ENCODE measurements around the gene PTCSC3.

Gene PTCSC3

DNA sequence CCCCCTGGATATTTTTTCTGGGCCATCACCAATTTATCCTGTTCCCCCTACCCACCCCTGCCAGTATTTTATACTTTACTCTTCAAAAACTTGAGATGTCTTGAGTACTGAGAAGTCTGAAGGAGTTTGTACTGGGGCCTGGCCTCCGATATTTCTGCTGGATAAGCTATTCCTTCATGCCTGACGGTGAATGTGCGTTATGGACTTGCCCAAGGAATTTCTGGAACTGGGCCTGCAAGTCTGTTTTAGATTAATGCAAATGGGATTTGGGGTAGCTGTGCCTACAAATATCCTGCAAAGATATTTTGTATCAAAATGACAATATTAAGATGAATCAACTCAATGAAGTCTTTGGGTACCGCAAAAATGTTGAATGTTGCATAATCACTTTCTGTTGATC is at the start of gene PTCSC3:
TSS of gene PTCSC3 (minus strand) at position 199 of the 400 bp plus-strand sequence.
- Histone ChIP-seq H3K27me3 (ENCODE audit: insufficient read depth, low read depth, severe bottlenecking) (peaks cover 71% of the 10 kb centered on the region), H3K9me3 (ENCODE audit: severe bottlenecking) (no peaks in the 10 kb centered on the region), H3K27ac (no peak within 1 kb of the TSS), H3K4me3 (ENCODE audit: low read depth, low read length) (no peak within 1 kb of the TSS), H3K36me3 (no peaks in the 10 kb centered on the region)
- no peak for DNase-seq
- TF ChIP-seq, protein P1, sequence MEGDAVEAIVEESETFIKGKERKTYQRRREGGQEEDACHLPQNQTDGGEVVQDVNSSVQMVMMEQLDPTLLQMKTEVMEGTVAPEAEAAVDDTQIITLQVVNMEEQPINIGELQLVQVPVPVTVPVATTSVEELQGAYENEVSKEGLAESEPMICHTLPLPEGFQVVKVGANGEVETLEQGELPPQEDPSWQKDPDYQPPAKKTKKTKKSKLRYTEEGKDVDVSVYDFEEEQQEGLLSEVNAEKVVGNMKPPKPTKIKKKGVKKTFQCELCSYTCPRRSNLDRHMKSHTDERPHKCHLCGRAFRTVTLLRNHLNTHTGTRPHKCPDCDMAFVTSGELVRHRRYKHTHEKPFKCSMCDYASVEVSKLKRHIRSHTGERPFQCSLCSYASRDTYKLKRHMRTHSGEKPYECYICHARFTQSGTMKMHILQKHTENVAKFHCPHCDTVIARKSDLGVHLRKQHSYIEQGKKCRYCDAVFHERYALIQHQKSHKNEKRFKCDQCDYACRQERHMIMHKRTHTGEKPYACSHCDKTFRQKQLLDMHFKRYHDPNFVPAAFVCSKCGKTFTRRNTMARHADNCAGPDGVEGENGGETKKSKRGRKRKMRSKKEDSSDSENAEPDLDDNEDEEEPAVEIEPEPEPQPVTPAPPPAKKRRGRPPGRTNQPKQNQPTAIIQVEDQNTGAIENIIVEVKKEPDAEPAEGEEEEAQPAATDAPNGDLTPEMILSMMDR (IDR thresholded peaks at IDR 0.05; ENCODE audit: low read depth, low read length), result no peak

DNA sequence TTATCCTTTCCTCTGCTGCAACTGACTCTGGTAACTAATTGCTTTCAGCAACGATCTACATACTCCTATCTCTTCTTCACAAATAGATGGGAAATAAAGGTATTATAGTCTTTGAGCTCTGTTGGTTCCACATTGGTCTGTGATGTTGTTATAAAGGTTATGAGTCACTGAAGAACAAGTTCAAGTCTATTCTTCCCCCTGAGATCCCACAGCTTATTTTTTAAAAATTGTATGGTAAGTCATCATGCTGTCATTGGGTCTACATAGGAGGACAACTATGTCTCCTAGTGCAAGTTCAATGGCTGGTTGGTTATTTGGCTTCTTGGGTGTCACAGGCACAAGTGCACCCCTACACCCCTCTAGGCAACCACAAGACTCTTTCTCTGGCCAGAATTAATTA is 49.6 kb upstream of the PTCSC3 start:
- Histone ChIP-seq H3K27me3 (ENCODE audit: insufficient read depth, low read depth, severe bottlenecking) (peaks cover 78% of the 10 kb centered on the region), H3K36me3 (no peaks in the 10 kb centered on the region), H3K9me3 (ENCODE audit: severe bottlenecking) (no peaks in the 10 kb centered on the region), H3K4me3 (ENCODE audit: low read depth, low read length) (no peak overlapping the region), H3K27ac (no peak overlapping the region)
- DNase-seq, result no peak
- TF ChIP-seq, protein P1 (IDR thresholded peaks at IDR 0.05; ENCODE audit: low read depth, low read length), result no peak

DNA sequence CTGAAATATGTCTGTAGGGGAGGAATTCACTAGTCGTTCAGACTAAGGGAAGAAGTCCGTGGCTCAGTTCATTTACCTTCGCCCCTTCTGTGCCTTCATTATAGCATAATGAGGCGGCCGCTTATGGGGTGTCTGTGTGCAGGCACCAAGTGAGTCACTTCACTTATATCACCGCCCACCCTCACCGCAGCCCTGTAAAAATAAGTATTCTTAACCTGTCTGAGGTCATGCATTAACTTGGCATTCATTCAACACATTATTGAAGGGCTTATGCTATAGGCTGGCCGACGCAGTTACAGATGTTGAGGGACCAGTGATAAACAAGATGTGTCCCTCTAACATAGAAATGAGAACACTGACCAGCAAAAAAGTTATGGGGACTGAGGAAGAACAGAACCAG is 47.7 kb upstream of the PTCSC3 start:
- no peaks in the 10 kb centered on the region for H3K36me3 ChIP-seq
- no peak for DNase-seq
- no peaks in the 10 kb centered on the region for H3K9me3 ChIP-seq (ENCODE audit: severe bottlenecking)
- H3K27me3 ChIP-seq (ENCODE audit: insufficient read depth, low read depth, severe bottlenecking), result peaks cover 83% of the 10 kb centered on the region
- TF ChIP-seq, protein P1 (IDR thresholded peaks at IDR 0.05; ENCODE audit: low read depth, low read length), result no peak
- no peak overlapping the region for H3K27ac ChIP-seq
- H3K4me3 ChIP-seq (ENCODE audit: low read depth, low read length), result no peak overlapping the region

DNA sequence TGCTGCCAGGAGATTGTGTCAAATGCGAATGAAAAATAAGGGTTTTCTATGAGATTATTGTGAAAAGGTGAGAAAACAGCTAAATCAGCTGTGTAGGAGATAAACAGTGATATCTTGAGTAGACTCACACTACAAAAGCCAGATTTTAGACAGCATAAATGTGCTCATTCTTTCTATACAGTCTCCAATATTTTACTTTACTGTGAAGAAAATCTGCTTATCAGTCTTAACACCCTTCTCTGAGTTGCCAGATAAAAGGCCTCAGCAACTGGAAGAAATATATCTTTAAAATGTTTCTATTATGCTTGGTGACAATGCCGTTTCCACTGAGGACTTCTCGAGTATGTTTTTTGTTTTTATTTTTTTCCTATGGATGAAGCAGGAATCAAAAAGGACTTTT is 47.0 kb upstream of the PTCSC3 start:
- H3K9me3 ChIP-seq (ENCODE audit: severe bottlenecking), result no peaks in the 10 kb centered on the region
- H3K36me3 ChIP-seq, result no peaks in the 10 kb centered on the region
- peaks cover 89% of the 10 kb centered on the region for H3K27me3 ChIP-seq (ENCODE audit: insufficient read depth, low read depth, severe bottlenecking)
- TF ChIP-seq, protein P1 (IDR thresholded peaks at IDR 0.05; ENCODE audit: low read depth, low read length), result no peak
- no peak for DNase-seq
- H3K27ac ChIP-seq, result no peak overlapping the region
- no peak overlapping the region for H3K4me3 ChIP-seq (ENCODE audit: low read depth, low read length)

DNA sequence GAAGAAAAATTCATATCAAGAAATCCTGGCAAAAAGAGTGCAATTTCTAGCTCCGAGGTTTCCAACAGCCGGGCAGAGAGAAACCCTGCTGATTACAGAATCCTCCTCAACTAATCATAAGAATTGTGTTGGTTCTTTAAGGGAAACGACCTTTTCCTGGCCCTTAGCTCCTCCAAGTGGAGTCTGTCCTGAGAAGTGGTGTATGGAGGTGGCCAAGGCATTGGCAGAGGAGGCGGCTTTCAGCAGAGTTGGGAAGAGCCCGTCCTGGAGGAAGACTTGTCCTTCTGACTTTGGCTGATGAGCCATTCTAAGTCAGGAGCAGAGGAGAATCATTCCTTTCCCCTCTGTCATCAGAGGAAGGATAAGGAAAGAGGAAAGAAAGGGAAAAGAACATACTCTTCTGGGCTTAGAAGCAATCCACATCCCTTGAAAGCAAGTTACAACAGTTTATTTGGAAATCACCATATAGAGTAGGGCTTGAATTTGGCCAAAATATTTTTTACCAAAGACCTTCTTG is 46.5 kb upstream of the PTCSC3 start:
- TF ChIP-seq, protein P1 (IDR thresholded peaks at IDR 0.05; ENCODE audit: low read depth, low read length), result no peak
- DNase-seq, result no peak
- no peaks in the 10 kb centered on the region for H3K36me3 ChIP-seq

DNA sequence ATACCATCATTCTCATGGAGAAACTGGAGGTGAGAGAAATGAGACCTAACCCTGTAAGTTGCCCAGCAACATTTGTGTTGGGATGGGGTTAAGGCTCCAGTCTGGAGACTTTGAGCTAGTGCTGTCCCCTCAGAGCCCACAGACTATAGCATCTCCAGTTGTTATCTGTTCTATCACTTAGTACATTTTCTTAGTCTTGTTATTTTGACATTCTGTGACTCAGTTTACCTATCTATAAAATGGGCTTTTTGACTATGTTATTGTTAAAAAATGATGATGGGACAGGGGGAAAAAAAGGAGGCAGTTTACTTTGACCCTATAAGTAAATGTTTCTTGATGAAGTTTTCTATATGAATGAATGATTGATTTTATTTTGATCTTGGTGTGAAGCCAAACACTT is 45.8 kb upstream of the PTCSC3 start:
- TF ChIP-seq, protein P1 (IDR thresholded peaks at IDR 0.05; ENCODE audit: low read depth, low read length), result no peak
- Histone ChIP-seq H3K27ac (no peak overlapping the region), H3K27me3 (ENCODE audit: insufficient read depth, low read depth, severe bottlenecking) (peaks cover 92% of the 10 kb centered on the region), H3K9me3 (ENCODE audit: severe bottlenecking) (no peaks in the 10 kb centered on the region), H3K36me3 (no peaks in the 10 kb centered on the region), H3K4me3 (ENCODE audit: low read depth, low read length) (no peak overlapping the region)
- DNase-seq, result no peak

More for the DNA sequence above, 46.5 kb upstream of the PTCSC3 start:
- H3K27me3 ChIP-seq (ENCODE audit: insufficient read depth, low read depth, severe bottlenecking), result peaks cover 92% of the 10 kb centered on the region
- no peaks in the 10 kb centered on the region for H3K9me3 ChIP-seq (ENCODE audit: severe bottlenecking)
- no peak overlapping the region for H3K27ac ChIP-seq
- no peak overlapping the region for H3K4me3 ChIP-seq (ENCODE audit: low read depth, low read length)

All from WERI-Rb-1 (cell line).